ENCODE measurements around the gene ARL14EPL.

DNA sequence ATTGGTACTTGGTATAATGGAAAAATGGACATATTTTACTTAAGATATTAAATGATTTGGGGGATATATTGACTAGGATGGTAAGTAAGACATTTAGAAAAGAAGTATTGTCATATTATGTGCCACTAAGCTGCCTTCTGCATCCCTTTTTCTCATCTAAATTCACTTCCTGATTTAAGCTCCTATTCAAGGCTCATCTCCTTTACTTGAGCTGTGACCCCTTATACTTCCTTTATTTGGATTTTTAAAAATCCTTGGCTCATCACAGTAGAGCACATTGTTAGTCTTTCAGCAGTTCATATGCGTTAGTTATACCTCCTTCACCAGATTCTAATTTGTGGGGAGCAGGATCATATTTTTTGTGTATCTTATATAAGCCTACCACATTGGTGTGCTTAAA, 59.1 kb downstream of the ARL14EPL start:
- TF ChIP-seq CTCF (IDR thresholded peaks at IDR 0.05) (no peak), POLR2A (IDR thresholded peaks at IDR 0.05) (no peak)
